NCI-H524 (cell line): ENCODE results near the gene CARD14.

Source experiments
- DNase-seq, 2 experiments: peaks; one replicate each; lab custom pipeline; 2025; lab: John Stamatoyannopoulos, UW

The CARD14 gene

DNA sequence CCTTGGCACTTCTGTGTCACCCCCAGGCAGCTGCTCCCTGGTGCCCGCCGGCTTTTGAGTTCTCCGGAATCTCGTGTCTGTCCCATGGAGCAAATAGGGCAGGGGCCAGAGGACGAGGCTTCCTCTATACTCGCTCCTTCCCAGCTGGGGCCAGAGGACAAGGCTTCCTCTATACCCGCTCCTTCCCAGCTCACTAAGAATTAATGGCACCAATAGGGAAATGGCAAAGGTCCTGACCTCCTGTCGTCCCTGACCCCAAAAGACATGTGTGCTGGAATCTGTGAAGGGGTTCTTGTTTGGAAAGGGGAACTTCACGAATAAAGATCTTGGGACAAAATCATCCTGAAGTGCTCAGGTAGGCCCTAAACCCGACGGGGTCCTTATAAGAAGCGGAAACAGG, 42.7 kb downstream of the CARD14 start:
- DNase-seq = no peak

DNA sequence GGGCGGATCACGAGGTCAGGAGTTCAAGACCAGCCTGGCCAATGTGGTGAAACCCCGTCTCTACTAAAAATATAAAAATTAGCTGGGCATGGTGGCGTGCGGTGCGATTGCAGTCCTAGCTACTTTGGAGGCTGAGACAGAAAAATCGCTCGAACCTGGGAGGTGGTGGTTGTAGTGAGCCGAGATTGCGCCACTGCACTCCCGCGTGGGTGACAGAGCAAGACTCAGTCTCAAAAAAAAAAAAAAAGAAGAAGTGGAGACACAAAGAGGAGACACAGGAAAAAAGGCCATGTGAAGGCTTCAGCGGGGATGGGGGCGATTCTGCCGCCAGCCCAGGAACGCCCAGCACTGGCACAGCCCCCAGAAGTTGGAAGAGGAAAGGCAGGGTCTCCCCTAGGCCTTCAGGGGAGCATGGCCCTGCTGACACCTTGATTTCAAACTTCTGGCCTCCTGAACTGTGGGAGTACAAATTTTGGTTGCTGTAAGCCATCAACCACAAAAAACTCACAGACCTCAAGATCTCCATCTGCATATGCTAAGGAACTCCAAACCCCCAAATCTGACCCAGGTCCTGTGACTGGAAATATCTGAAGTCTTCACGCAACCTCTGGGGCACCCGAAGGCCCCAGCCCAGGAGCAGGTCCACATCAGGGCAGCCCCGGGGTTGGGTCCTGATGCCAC, 43.3 kb downstream of the CARD14 start:
- DNase-seq = no peak

DNA sequence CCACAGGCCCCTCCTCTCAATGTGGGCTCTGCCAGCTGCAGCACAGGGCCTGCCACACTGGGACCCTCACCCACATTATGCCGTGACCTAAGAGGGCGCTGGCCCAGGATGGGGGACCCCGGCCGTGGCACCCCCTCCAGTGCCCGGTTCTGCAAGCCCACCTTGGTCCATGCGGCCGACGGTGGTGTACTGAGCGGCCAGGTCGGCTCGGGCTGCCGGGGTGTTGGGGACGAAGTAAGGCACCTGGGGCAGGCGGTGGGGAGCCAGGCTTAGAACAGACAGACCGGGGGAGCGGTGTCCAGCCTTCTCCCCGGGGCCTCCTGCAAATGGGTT, 43.8 kb downstream of the CARD14 start:
- no peak for DNase-seq

DNA sequence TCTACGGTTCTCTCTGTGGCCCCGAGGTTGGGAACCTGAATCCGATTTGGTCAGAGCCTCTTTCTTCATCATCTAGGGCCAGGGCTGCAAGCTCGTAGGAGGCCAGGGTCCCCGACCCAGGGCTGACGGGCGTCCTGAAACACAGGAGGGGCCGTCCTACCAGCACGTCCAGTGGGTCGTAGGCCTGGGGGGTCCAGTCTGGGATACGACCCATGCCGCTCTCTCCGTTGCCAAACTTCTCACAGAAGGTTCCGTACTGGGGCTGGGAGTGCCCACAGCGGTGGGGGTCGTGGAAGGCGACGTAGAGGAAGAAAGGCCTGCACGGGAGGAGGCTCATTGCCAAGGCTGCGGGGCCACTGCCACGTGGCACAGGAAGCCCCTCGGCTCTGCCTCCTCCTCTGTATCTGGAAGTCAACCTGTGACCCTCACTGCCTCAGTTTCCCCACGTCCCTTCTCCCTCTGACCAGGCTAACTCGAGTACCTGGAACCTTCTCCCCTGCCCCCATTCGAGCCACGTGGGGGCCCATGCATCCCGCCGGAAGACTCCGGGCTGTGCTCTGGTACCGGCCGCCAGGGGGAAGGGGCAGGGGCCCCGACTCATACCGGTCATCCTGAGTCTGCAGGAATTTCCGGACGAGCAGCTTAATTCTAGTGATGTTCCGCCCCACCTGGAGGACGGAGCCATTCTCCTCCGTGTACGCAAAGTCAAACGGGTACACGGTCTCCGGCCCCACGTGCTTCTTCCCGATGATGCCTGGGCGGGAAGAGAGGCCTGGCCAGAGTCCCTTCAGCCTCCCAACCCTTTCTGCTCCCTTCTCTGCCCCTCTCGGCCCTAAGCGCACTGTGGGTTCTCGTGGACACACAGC, 44.4 kb downstream of the CARD14 start:
- DNase-seq = no peak

DNA sequence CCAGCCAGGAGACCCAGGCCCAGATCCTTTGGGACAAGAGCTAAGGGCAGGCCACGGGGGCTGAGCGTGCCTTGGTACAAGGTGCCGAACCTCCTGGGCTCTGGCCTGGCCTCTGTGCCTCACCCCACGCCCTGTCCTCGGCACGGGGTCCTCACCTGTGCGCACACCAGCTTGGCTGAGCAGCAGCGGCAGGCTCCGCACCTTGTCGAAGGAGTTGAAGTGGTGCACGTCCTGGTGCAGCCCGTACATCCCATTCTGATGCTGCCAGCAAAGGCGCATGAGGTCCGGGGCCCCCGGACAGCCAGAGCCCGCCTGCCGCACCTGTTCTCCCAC, 45.0 kb downstream of the CARD14 start:
- no peak for DNase-seq

DNA sequence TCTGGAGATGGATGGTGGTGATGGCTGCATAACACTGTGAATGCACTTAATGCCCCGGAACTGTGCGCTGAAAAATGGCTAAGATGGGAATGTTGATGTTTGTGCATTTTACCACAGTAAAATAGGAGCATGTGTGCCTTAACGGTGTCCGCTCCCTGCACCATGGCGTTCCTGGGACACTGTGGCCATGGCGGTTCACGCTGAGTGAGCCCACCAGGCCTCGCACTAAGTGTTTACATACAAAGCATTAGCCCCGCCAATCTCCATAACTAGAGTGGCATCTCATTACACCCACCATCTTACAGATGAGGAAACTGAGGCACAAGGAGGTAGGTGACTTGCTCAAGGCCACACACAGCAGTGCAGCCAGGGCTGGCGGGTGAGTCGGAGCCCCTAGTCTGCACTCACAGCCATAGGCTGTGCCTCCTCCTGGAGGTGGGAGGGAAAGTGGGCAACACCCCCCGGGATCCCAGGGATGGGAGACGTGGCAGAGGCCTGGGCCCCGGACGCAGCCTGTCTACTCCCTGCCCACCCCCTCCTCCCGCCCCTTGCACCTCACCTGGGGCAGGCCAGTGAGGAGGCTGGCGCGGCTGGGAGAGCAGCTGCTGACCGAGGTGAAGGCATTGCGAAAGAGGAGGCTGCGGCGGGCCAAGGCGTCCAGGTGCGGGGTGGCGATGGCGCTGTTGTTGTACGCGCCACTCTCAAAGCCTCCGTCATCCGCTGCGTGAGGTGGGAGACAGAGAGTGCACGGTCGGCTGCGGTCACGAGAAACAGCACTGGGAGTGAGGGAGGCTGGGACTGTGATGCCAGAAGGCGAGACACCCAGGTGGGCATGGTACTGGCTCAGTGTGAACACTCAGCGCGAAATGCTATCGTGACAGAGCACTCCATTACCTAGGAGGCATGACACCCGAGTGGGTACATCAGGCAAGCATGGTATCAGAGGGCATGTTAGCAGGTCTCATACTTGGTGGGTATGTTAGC, 46.9 kb downstream of the CARD14 start:
- DNase-seq = no peak

DNA sequence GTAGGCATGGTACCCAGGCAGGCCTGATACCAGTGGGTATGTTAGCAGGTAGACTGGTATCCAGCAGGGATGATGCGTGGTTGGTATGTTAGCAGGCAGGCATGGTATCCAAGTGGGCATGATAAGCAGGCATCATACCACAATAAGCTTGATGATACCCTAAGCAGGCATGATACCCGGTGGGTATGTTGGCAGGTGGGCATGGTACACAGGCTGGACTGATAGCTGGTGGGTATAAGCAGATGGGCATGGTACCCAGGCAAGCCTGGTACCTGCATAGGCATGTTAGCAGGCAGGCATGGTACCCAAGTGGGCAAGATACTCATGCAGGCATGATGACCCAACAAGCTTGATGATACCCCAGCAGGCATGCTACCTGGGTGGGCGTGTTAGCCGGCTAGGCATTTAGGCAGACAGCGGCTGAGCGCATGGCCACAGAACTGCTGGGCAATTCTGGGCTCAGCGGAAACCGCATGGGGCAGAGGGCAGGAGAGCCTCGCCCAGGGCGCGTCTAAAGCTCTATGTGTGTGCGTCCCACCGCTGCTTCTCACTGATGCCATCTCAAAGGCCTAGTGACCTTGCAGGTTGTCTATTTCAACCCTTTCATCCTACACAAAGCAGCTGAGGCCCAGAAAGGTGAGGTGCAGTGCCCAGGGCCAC, 48.0 kb downstream of the CARD14 start:
- no peak for DNase-seq

DNA sequence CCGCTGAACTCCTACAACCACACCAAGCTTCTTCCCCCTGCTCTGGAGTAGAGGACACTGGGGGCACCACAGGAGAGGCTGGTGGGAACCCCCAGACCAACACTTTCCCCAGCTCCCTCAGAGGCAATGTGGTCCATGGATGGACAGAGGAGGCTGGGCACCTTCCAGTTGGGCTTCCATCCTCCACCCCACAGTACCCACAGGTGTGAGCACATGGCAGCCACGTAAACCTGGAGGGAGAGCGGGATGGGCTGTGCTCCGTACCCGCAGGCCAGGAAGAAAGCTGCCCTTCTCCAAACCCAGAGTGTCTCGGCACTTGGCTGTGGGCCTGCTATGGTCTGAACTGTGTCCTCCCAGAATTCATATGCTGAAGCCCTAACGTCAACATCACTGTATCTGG, 48.6 kb downstream of the CARD14 start:
- no peak for DNase-seq

DNA sequence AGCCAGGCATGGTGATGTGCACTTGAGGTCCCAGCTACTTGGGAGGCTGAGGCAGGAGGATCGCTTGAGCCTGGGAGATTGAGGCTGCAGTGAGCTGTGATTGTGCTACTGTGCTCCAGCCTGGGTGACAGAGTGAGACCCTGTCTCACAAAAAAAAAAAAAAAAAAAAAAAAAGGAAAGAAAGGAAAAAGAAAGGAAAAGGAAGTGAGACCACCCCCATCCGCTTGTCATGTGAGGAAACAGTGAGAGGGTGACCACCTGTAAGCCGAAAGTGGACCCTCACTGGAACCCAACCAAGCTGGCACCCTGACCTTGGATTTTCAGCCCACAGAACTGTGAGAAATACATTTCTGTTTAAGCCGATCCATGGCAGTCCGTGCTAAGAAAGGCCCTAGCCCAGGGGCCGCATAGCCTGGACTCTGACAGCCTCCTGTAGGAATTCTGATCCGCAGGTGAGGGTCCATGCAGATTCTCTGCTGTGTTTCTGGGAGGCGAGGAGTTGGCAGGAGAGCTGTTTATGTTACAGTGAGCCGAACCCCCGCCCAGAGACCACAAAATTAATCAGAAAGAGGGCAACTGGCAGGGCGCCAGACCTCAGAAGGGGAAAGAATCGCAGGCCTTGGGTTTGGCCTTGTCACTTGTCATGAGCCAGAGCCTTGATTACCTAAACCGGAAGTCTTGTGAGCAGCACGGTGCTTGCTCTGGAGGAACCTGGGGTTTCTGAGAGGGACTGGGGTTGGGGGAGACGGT, 49.4 kb downstream of the CARD14 start:
- DNase-seq = peak in 1 of 2 experiments; percentile 37

DNA sequence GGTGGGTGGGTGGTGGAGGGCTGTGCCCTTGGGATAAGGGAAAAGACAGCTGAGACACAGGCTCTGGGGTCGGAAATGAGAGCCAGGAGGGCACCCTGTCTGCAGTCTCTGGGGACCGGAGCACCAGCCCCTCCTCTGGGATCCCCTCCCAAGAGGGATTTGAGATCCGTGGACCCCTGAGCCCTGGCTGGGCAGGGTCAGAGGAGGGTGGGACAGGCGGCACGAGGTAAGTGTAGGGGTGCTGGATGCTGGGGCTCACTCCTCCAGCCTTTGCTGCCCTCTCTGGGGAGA, 49.9 kb downstream of the CARD14 start:
- no peak for DNase-seq

DNA sequence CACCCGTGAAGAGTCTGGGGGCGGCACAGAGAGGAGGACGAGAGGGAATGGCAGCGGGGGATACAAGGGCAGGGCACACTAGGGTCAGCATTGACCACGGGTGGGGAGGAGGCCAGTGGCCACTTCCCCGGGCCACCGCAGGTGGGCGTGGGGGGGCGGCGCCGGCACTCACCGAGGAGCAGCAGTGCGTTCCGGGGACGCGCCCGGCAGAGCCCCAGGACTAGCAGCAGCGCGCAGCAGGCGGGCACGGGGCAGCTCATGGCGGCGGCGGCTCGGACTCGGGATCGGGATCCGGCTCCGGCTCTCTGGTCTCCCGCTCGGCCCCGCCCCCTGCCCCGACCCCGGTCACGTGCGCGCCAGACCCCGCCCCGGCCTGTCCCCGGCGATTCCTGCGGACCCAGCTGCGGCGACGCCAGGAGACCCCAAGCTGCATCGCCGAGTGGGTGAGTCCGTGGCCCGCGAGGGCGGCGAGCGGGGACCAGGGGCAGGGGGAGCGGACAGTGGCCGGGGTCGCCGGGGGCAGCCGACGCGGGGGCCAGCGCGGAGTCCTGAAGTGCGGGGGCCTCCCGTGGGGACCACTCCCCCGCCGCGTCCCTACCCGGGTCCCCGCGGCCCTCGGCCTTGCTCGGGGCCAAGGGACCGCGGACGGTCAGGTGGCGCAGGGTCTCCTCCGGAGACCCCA, 50.4 kb downstream of the CARD14 start, which contains the start of the genes SGSH and SLC26A11:
TSS of gene SGSH (minus strand) at position 280 of the 682 bp plus-strand sequence. CDS start at position 260, 20 bp downstream.
TSS of gene SLC26A11 (plus strand) at position 374 of the 682 bp plus-strand sequence. CDS start 1,134 bp downstream, outside the sequence.
- peak; percentile 62 to 75 for DNase-seq

DNA sequence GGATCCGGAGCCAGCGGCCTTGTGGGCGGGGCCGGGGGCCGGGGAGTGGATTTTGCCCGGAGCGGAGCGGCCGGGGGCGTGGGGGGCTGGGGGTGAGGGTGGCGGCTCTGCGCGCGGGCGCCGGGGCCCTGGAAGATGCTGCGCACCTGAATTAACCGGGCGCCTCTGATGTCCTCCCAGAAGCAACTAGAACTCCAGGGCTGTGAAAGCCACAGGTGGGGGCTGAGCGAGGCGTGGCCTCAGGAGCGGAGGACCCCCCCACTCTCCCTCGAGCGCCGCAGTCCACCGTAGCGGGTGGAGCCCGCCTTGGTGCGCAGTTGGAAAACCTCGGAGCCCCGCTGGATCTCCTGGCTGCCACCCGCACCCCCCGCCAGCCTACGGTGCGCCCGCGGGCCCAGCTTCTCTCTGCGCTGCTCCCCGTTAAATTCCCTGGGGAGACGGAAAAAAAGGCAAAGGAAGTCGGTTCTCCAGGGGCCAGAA, 50.9 kb downstream of the CARD14 start:
- DNase-seq = peak; percentile 12 to 32

DNA sequence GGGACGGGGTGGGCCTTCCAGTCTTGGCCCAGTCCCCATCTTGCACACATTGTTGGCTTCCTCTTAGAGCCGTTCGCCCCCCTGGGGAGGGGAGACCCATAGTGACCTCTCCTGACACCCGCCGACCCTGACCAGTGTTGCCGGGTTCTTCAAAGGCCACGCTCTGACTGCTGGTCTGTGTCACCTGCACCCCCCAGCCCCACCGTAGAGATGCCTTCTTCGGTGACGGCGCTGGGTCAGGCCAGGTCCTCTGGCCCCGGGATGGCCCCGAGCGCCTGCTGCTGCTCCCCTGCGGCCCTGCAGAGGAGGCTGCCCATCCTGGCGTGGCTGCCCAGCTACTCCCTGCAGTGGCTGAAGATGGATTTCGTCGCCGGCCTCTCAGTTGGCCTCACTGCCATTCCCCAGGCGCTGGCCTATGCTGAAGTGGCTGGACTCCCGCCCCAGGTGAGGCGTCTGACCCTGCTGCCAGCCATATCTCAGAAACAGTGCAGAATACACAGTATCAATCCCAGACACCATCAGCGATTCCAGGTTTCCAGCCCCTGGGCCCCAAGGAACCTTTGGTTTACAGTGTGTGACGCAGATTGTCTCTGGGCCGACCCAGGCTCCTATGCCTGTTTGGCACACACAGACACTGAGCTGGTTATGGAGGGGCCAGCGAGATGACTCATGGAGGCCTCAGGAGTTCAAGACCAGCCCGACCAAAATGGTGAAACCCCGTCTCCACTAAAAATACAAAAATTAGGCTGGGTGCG, 51.7 kb downstream of the CARD14 start:
- no peak for DNase-seq

DNA sequence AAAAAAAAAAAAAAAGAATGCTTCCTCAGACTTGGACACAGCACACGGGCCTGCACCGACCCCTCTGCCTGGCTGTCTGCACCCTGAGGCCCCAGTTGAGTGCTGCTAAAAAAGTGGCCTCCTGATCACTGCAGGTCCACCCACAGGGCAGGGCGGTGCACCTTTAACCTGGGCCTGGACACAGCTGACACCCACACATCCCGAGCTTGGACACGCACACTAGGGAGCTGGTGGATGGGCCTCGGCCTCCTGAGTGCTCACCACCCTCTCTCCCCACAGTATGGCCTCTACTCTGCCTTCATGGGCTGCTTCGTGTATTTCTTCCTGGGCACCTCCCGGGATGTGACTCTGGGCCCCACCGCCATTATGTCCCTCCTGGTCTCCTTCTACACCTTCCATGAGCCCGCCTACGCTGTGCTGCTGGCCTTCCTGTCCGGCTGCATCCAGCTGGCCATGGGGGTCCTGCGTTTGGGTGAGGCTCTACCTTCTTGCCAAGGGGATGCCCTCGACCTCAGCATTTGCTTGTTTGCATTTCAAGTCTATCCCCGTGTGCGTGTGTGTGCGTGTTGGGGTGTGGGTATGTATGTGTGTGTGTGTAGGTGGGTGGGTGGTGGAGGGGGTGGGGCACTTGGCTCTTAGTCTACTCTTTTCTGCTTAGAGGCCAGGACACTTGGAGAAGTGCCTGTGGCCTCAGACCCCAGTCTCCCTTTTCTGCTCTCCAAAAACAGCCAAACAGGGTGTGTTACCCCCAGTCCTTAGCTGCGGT, 52.7 kb downstream of the CARD14 start:
- DNase-seq = no peak

DNA sequence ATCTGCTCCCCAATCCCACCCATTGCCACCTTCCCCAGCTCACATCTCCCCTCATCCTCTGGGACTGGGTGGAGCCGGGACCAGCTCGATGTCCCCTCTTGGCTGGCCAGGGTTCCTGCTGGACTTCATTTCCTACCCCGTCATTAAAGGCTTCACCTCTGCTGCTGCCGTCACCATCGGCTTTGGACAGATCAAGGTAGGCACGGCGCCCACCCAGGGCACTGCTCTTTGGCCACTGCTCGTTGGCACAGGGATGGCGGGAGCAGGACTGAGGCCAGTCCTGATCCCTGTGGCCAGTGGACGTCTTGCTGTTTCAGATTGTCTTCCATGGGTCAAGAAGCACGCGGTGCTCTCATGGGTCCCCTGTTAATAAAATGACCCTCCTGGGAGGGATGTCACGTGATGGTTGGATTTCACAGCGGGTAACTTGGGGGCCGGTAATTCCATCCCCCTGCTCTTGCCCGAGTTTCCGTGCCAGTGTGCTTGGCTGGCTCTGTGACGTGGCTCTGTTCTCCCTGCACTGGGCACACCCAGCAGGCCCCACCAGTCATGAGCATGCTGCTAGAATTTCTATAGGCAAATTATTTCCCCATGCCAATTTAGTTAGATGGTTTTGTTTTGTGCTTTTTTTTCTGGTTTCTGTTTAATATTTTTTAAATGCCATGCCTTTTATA, 53.4 kb downstream of the CARD14 start:
- DNase-seq = no peak

DNA sequence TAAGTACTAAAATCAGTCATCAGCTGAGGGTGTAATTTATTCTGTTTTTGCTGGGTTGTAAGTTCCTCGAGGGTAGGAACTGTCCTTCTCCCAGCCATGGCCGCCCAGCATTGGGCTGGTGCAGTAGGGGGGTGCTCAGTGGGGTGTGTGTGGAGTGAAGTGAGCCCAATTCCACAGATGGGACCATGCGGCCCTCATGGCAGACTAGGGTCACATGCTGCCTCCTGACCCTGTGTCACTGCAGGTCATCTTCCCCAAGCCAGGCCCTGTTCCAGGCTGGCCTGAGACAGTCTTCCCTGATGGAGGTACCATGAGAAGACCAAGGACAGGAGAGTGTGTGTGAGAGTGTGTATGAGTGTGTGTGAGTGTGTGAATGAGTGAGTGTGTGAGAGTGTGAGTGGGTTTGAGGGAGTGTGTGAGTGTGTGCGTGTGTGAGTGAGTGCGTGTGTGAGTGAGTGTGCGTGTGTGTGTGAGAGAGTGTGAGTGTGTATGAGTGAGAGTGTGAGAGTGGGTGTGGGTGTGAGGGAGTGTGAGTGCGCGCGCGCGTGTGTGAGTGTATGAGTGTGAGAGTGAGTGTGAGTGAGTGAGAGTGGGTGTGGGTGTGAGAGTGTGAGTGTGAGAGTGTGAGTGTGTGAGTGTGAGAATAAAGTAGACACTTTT, 54.1 kb downstream of the CARD14 start:
- no peak for DNase-seq

DNA sequence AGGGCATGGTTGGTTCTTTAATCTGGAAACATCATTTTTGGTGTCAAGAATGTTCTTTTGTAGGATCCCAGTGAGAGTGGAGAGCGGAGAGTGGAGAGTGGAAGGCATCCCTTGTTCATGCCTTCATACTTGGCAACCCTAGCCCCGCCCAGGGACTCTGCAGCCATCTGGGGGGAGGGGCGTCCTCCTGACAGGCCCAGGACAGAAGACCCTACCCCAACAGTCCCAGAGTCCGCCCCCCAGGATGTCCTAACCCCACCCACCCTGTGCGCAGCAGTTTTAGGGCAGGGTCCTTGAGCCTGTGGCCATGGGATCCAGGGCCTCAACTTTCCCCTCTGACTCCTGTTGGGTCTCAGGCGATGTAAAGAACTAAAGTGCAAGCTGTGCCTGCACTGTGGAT, 54.9 kb downstream of the CARD14 start:
- no peak for DNase-seq

DNA sequence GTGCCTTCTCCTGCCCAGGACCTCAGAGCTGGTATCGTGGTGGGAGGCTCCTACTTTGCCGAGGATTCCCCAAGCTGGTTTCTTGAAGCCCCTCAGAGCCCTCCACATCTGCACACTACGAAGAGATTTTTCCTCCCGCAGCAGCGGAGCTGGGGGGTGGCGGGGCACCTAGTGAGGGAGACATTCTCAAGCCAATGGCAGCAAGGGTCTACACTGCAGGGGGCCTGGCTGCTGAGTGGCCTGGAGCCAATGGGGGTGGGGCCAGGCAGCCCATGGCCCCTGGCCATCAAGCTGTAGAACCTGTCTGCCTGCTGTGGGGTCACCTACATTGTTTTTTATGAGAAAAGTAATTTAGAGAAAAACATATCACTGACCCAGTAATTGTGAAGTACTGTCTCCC, 55.4 kb downstream of the CARD14 start:
- DNase-seq = no peak
